ENCODE results near the gene RTN4. TPM values are rescaled to one million over a fixed set of nuclear protein-coding genes. Genes with fewer than 3 reads are reported as not detected.

RTN4 gene
- total RNA-seq, 1 donor from 2014 or later, result 384 TPM

DNA sequence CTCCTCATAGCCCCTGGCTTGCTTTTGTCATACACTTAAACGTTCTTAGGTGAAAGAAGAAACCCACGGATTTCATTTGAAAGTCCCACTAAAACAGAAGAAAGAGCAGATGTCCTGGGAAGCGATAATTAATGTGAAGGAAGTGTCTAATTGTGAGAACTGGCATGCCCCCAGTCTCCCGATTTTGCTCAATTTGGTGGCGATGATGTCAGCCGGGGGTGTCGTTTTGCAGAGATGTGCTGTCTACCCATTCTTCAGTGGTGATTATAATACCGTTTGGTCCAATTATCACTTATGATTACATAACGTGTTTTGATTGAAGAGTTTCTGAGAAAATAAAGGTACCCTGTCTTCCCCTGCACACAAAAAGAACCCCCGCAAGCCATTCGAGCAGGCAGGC, 103.1 kb downstream of the RTN4 start:
- TF ChIP-seq, protein P1, sequence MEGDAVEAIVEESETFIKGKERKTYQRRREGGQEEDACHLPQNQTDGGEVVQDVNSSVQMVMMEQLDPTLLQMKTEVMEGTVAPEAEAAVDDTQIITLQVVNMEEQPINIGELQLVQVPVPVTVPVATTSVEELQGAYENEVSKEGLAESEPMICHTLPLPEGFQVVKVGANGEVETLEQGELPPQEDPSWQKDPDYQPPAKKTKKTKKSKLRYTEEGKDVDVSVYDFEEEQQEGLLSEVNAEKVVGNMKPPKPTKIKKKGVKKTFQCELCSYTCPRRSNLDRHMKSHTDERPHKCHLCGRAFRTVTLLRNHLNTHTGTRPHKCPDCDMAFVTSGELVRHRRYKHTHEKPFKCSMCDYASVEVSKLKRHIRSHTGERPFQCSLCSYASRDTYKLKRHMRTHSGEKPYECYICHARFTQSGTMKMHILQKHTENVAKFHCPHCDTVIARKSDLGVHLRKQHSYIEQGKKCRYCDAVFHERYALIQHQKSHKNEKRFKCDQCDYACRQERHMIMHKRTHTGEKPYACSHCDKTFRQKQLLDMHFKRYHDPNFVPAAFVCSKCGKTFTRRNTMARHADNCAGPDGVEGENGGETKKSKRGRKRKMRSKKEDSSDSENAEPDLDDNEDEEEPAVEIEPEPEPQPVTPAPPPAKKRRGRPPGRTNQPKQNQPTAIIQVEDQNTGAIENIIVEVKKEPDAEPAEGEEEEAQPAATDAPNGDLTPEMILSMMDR (conservative IDR thresholded peaks at IDR 0.05; ENCODE audit: low read depth, low read length), result no peak

DNA sequence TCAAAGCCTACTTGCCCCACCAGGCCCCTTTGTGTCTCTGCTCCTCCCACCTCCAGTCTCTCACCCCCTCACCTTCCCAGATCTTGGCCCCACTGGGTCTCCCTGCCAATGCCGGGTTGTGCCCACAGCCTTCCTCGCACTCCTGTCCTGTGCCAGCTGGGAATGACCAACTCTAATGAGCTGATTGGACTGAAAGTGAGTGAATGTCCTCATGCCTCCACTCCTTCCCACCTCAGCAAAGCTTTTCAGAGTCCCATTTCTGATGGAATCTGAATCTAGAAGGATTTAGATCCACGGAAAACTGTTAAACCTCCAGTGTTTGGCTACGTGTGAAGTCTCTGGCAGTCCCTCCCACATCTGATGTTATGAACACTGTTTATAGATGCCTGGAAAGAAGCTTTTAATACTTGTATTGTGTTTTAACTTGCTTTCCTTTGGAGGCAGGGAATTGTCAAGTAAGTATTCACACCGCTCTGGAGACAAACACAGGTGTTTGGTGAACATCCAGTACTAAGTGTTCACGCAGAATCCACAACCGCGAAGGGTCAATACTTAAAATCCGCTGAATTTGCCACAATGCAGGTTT, 103.9 kb downstream of the RTN4 start:
- DNase-seq (ENCODE audit: low read depth), result no peak
- TF ChIP-seq, protein P1 (conservative IDR thresholded peaks at IDR 0.05; ENCODE audit: low read depth, low read length), result no peak
- H3K4me3 ChIP-seq (ENCODE audit: low read depth, low read length), result no peak overlapping the region

More for the DNA sequence above, 103.1 kb downstream of the RTN4 start:
- DNase-seq (ENCODE audit: low read depth), result no peak
- H3K4me3 ChIP-seq (ENCODE audit: low read depth, low read length), result no peak overlapping the region

DNA sequence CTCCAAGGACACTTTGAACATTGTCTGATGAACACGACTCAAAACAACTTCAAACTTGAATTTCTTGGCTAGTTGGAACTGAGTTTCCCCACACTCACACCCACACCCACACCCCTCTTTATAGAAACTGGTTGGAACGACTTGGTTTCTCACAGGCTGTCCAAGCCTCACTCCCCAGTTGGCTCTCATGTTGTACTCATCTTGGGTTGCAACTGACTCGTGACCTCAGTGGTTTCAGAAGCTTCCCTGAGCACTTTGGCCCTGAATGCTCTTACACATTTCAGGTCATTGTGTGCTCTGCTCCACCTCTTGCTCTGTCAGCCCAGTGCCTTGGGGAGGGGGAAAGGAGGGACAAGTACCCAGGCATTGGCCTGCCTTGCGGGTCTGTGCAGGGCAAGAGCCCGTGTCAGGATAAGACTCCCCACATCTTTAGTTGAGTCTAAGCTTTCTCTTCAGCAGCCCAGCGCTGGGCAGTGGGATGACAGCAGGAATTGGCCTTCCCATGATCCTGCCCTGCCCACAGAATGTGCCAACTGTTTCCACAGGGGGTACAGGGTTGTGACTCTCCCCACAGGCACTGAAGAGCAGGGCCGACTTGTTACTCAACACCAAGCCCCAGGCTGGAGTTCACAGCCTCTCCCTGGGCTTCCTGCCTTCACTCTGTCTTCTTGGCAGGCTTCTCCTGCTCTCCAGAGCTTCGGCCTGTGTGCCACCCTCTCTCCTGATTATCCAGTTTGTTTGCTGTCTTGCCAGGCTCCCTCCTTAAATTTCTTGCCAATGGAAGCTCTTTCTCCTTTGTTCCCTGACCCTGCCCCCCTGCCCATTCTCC, 104.6 kb downstream of the RTN4 start:
- peak; percentile 41 for DNase-seq (ENCODE audit: low read depth)
- TF ChIP-seq, protein P1 (conservative IDR thresholded peaks at IDR 0.05; ENCODE audit: low read depth, low read length), result no peak
- no peak overlapping the region for H3K4me3 ChIP-seq (ENCODE audit: low read depth, low read length)

DNA sequence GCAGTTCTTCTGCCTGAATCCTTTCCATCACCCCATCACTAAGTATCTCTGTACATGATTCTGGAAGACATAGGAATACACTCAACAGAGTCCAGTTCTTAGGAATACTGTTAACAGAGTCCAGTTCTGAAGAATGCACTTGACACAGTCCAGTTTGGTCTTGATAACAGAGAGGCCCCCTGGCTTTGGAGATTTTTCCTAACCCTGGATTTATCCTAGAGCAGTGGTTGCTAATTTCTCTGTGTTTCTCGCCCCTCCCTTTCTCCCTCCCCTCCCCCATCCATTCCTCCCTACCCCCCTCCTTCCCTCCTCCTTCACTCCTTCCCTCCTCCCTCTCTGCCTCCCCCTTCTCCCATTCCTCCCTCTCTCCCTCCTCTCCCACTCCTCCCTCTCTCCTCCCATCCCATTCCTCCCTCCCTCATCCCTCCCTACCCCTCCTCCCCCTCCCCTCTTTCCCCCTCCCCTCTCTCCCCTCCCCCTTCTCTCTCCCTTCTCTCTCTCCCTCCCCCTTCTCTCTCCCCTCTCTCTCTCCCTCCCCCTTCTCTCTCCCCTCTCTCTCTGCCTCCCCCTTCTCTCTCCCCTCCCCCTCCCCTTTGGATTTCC, 105.4 kb downstream of the RTN4 start:
- no peak for DNase-seq (ENCODE audit: low read depth)

DNA sequence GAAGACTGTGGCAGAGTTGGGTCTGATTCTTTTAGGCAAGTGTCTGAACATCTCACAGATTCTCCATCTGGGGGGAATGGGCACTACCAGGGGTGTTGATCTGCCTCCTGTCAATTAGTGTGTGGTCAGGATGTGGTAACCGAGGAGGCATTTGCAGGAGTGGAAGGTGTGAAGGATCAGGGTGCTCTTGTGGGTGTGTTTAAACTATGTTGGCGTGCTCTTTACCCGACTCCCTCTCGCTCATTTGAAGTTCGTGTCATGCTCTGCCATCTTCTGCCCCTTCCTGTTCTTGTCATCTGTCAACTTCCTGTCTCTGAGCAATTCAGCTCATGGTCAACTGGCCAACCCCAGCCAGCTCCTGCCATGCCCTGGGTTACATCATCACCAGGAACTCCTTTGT, 107.9 kb downstream of the RTN4 start:
- no peak overlapping the region for H3K4me3 ChIP-seq (ENCODE audit: low read depth, low read length)
- no peak for DNase-seq (ENCODE audit: low read depth)
- TF ChIP-seq, protein P1 (conservative IDR thresholded peaks at IDR 0.05; ENCODE audit: low read depth, low read length), result no peak

More for the DNA sequence above, 105.4 kb downstream of the RTN4 start:
- TF ChIP-seq, protein P1 (conservative IDR thresholded peaks at IDR 0.05; ENCODE audit: low read depth, low read length), result no peak
- H3K4me3 ChIP-seq (ENCODE audit: low read depth, low read length), result no peak overlapping the region

DNA sequence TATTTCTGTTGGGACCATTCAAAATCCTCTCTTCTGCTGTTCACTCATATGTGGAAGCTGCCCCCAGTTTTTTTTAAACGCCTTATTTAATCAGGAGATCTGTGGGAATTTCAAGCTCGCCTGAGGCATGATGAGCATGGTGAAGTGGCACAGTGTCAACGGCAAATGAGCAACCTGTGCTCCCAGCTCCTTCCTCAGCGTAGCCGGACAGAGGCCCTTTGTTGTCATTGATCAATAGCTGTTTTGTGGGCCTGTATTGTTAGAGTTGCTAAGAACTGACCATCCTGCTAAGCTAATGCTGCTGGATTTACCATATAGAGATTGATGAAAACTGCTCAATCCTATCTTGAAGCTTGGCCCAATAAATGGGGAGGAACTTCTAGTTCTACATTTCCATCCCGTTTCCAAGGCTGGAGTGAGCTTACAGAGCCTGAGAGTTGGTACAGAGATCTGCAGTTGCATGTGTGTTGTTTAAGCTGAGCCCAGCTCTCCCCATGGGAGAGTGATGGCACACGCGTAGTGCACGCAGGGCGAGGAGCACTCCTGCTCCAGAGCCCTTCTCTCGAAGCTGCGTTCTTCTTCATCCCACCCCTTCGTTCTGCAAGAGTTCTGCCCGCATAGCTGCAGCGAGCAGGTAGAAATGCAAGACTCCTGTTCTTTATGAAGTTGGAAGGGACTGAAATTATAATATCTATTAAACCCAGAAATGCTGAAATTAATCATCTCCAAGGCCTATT, 108.8 kb downstream of the RTN4 start:
- no peak for DNase-seq (ENCODE audit: low read depth)
- H3K4me3 ChIP-seq (ENCODE audit: low read depth, low read length), result no peak overlapping the region
- TF ChIP-seq, protein P1 (conservative IDR thresholded peaks at IDR 0.05; ENCODE audit: low read depth, low read length), result no peak
